C4-2B (cell line): ENCODE data around the gene AXL.

ENCODE experiments used
- CTCF ChIP-seq: fragments of 450-650 bp; conservative IDR thresholded peaks from 2 replicates; pipeline ENCODE4 v1.5.1; 2017; ENCODE audit warnings: mild to moderate bottlenecking
- ZFX ChIP-seq: fragments of 450-650 bp; IDR thresholded peaks from 2 replicates; pipeline ENCODE4 v1.6.1; 2017

GRCh38 chr19:41298348-41298964 lies 79.4 kb downstream of the AXL start:
- no peak for TF ChIP-seq CTCF
- TF ChIP-seq ZFX = no peak
